Vagina (tissue), 2 donors: ENCODE results near the gene OSM.

Source experiments
- CTCF ChIP-seq, 3 experiments: fragments of 450-650 bp in 2 of 3; fragments of 200-600 bp in 1 of 3; sonication (generic) in 1 of 3; IDR thresholded peaks; one replicate each; pipeline ENCODE4 v1.5.1; 2017 to 2019; ENCODE audit warnings: antibody characterized with exemption in 3 of 3, mild to moderate bottlenecking in 2 of 3, moderate library complexity in 2 of 3
- POLR2A ChIP-seq, 2 donors: fragments of 450-650 bp; IDR thresholded peaks; one replicate each; pipeline ENCODE4 v1.6.1; 2017; ENCODE audit warnings: antibody characterized with exemption in 2 of 2, mild to moderate bottlenecking in 2 of 2, moderate library complexity in 2 of 2
- POLR2AphosphoS5 ChIP-seq, 2 donors: sonication (generic); formaldehyde crosslinking; IDR thresholded peaks; one replicate each; pipeline ENCODE4 v1.9.0; 2017; ENCODE audit warnings: antibody characterized with exemption in 2 of 2, mild to moderate bottlenecking in 2 of 2, low read depth in 1 of 2; ENCODE audit not compliant: insufficient read depth in 1 of 2

GRCh38 chr22:30308518-30309230 lies 42.0 kb upstream of the OSM start:
- TF ChIP-seq CTCF (IDR thresholded peaks at IDR 0.05) = no peak
- TF ChIP-seq POLR2A (IDR thresholded peaks at IDR 0.05) = no peak
- TF ChIP-seq POLR2AphosphoS5 (IDR thresholded peaks at IDR 0.05; ENCODE audit: insufficient read depth in 1 of 2, low read depth in 1 of 2) = peak in 1 of 2 donors; percentile 29
